Upper lobe of left lung (tissue), 4 donors: ENCODE data around the gene MANBA.

Experiments used
- POLR2A ChIP-seq, 4 donors: fragments of 450-650 bp; IDR thresholded peaks; one replicate each; pipeline ENCODE4 v1.5.1; 2016 to 2017; ENCODE audit warnings: antibody characterized with exemption in 4 of 4, mild to moderate bottlenecking in 2 of 4
- TF ChIP-seq, protein P1 (sequence below), 6 experiments: fragments of 450-650 bp in 4 of 6; fragments of 200-600 bp in 2 of 6; sonication (generic) in 2 of 6; IDR thresholded peaks; one replicate each; pipeline ENCODE4 v1.5.1; 2016 to 2019; ENCODE audit warnings: antibody characterized with exemption in 6 of 6

DNA sequence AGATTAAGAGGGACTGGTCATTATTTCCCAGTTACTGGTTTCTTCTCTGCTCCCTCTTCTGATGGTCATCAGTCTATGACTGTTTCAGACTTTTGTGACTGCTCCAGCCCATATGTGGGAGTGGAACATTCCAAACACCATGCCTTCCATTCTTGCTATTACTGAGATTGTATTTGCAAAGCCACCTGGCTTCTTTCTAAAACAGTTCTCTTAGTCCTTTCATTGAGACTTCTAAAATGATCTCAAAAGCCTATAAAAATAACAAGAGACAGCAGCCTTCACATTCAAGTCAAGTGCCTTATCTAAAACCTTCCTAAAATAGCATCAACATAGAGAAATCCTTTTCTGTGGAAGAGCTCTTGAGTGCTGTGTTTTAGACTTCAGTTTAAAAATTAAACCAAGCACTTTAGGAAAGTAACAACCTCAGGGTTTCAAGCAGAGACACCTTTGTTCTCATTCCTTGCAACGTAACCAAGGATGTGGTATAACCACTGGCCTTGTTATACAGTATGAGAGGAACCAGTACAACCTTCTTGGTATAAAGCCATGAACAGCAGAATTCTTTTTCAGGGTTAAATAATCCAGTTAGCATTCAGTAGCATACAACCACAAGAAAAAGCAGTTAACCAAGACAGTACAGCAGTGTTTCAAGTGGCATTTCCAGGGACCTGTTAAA is 162.5 kb downstream of the MANBA start:
- TF ChIP-seq, protein P1, sequence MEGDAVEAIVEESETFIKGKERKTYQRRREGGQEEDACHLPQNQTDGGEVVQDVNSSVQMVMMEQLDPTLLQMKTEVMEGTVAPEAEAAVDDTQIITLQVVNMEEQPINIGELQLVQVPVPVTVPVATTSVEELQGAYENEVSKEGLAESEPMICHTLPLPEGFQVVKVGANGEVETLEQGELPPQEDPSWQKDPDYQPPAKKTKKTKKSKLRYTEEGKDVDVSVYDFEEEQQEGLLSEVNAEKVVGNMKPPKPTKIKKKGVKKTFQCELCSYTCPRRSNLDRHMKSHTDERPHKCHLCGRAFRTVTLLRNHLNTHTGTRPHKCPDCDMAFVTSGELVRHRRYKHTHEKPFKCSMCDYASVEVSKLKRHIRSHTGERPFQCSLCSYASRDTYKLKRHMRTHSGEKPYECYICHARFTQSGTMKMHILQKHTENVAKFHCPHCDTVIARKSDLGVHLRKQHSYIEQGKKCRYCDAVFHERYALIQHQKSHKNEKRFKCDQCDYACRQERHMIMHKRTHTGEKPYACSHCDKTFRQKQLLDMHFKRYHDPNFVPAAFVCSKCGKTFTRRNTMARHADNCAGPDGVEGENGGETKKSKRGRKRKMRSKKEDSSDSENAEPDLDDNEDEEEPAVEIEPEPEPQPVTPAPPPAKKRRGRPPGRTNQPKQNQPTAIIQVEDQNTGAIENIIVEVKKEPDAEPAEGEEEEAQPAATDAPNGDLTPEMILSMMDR (IDR thresholded peaks at IDR 0.05), result no peak
- no peak for TF ChIP-seq POLR2A (IDR thresholded peaks at IDR 0.05)
